HCT116 (cell line): ENCODE data around the gene GABPA. TPM values are rescaled to one million over a fixed set of nuclear protein-coding genes. Genes with fewer than 3 reads are reported as not detected.

Experiments used
- ATAC-seq: fragments of 200-7000 bp; cut with Tn5 transposase; 2 replicates; pipeline ENCODE4 v1.9.1; 2020; ENCODE audit warnings: mild to moderate bottlenecking, moderate library complexity
- BruUV-seq: library from RNA; stranded (reverse); fragments of 400-500 nt; replicated peaks from 2 replicates; lab custom pipeline; 2021; lab: Mats Ljungman, UMichigan
- CTCF ChIA-PET: fragments of 300-600 bp; sonication (Branson Sonifier 250); formaldehyde crosslinking; loops from one replicate; lab custom pipeline; 2021; ENCODE audit warnings: antibody characterized with exemption; lab: Charles Lee
- POLR2A ChIA-PET: fragments of 300-600, 350-600 bp; sonication (Branson Sonifier 250); formaldehyde crosslinking; loops from one replicate; lab custom pipeline; 2021; ENCODE audit warnings: antibody characterized with exemption; lab: Charles Lee
- RAD21 ChIA-PET, 2 experiments: fragments of 300-600 bp; sonication (Branson Sonifier 250); formaldehyde crosslinking; loops; one replicate each; lab custom pipeline; 2023; ENCODE audit warnings: low total read pairs in 2 of 2; ENCODE audit not compliant: uncharacterized antibody in 2 of 2, unreplicated experiment in 2 of 2, low non-redundant PET in 1 of 2; lab: Charles Lee
- DNase-seq: peaks from one replicate; pipeline ENCODE4 v3.0.0-alpha.2; 2010; ENCODE audit warnings: low read depth, low spot score
- H2AFZ ChIP-seq: fragments of 200-600 bp; shearing (Covaris generic), sonication (generic); 2 replicates; pipeline ENCODE4 v1.6.1; 2017; ENCODE audit warnings: low read depth, mixed run types, mixed read lengths, antibody characterized with exemption, low read length; ENCODE audit not compliant: poor library complexity, severe bottlenecking
- H3K27ac ChIP-seq: 2 replicates; pipeline ENCODE4 v1.5.1; 2012; ENCODE audit warnings: low read depth, low read length
- H3K27me3 ChIP-seq: fragments of 200-600 bp; sonication (generic); 2 replicates; pipeline ENCODE4 v1.6.1; 2016; ENCODE audit warnings: mixed run types, low read length, mixed read lengths; ENCODE audit not compliant: insufficient read depth
- H3K36me3 ChIP-seq, 2 experiments: fragments of 200-500 bp in 1 of 2; fragments of 200-600 bp in 1 of 2; sonication (Bioruptor generic) in 1 of 2; sonication (generic) in 1 of 2; 2 replicates each; pipeline versions ENCODE4 v1.5.1 to v1.6.1; 2014 to 2016; ENCODE audit warnings: low read length in 2 of 2, inconsistent platforms in 1 of 2, mixed read lengths in 1 of 2, mixed run types in 1 of 2; ENCODE audit not compliant: insufficient read depth in 2 of 2, control insufficient read depth in 1 of 2
- H3K4me1 ChIP-seq, 2 experiments: fragments of 200-600 bp in 1 of 2; sonication (generic) in 1 of 2; 2 replicates each; pipeline versions ENCODE4 v1.5.1 to v1.6.1; 2012 to 2017; ENCODE audit warnings: low read length in 2 of 2, inconsistent platforms in 1 of 2, mild to moderate bottlenecking in 1 of 2, mixed read lengths in 1 of 2, mixed run types in 1 of 2, moderate library complexity in 1 of 2; ENCODE audit not compliant: insufficient read depth in 2 of 2, control insufficient read depth in 1 of 2
- H3K4me2 ChIP-seq: fragments of 200-600 bp; sonication (generic); 2 replicates; pipeline ENCODE4 v1.6.1; 2017; ENCODE audit warnings: mixed run types, low read length, mixed read lengths
- H3K4me3 ChIP-seq, 2 experiments: fragments of 200-600 bp in 1 of 2; sonication (generic) in 1 of 2; replicated peaks in 1 of 2; 2 replicates each; pipeline ENCODE4 v1.5.1; 2011 to 2016; ENCODE audit warnings: low read length in 2 of 2, control low read depth in 1 of 2, low read depth in 1 of 2, mild to moderate bottlenecking in 1 of 2, mixed read lengths in 1 of 2, mixed run types in 1 of 2
- H3K79me2 ChIP-seq: fragments of 200-600 bp; sonication (generic); 2 replicates; pipeline ENCODE4 v1.6.1; 2017; ENCODE audit warnings: mild to moderate bottlenecking, mixed run types, low read length, moderate library complexity, mixed read lengths; ENCODE audit not compliant: insufficient read depth
- H3K9ac ChIP-seq: fragments of 200-600 bp; sonication (generic); 2 replicates; pipeline ENCODE4 v1.6.1; 2016; ENCODE audit warnings: low read length, mixed read lengths
- H3K9me2 ChIP-seq: fragments of 200-600 bp; sonication (generic), shearing (Covaris generic); 2 replicates; pipeline ENCODE4 v1.6.1; 2017; ENCODE audit warnings: mixed run types, mild to moderate bottlenecking, moderate library complexity; ENCODE audit not compliant: insufficient read depth
- H3K9me3 ChIP-seq, 2 experiments: fragments of 200-500 bp in 1 of 2; fragments of 200-600 bp in 1 of 2; sonication (Bioruptor generic) in 1 of 2; sonication (generic) in 1 of 2; 2 replicates each; pipeline ENCODE4 v1.6.1; 2014 to 2017; ENCODE audit warnings: low read length in 2 of 2, mixed read lengths in 2 of 2, inconsistent platforms in 1 of 2, low read depth in 1 of 2, mild to moderate bottlenecking in 1 of 2, mixed run types in 1 of 2, moderate library complexity in 1 of 2; ENCODE audit not compliant: control insufficient read depth in 1 of 2, insufficient read depth in 1 of 2
- H4K20me1 ChIP-seq: fragments of 200-600 bp; sonication (generic), shearing (Covaris generic); 2 replicates; pipeline ENCODE4 v1.6.1; 2017; ENCODE audit warnings: mixed run types, mild to moderate bottlenecking, moderate library complexity; ENCODE audit not compliant: insufficient read depth
- ATF3 ChIP-seq: IDR thresholded peaks from 2 replicates; pipeline ENCODE4 v1.6.1; 2012
- EZH2 ChIP-seq: fragments of 200-600 bp; sonication (generic); IDR thresholded peaks from 2 replicates; pipeline ENCODE4 v1.6.1; 2017; ENCODE audit warnings: antibody characterized with exemption, mixed run types
- FOSL1 ChIP-seq: IDR thresholded peaks from 2 replicates; pipeline ENCODE4 v1.6.1; 2012; ENCODE audit warnings: low read depth
- POLR2A ChIP-seq: IDR thresholded peaks from 2 replicates; pipeline ENCODE4 v1.7.0; 2011; ENCODE audit warnings: borderline replicate concordance; ENCODE audit not compliant: insufficient read depth, insufficient read length; ENCODE audit errors: extremely low read depth
- POLR2AphosphoS5 ChIP-seq: IDR thresholded peaks from 2 replicates; pipeline ENCODE4 v1.6.1; 2011; ENCODE audit warnings: mild to moderate bottlenecking, low read depth, low read length, moderate library complexity
- REST ChIP-seq: IDR thresholded peaks from 2 replicates; pipeline ENCODE4 v1.6.1; 2012; ENCODE audit warnings: low read depth
- YY1 ChIP-seq: IDR thresholded peaks from 2 replicates; pipeline ENCODE4 v1.6.1; 2011; ENCODE audit warnings: low read length, low read depth, moderate library complexity, mild to moderate bottlenecking; ENCODE audit not compliant: insufficient replicate concordance; ENCODE audit errors: extremely low read depth
- ZNF274 ChIP-seq: fragments of 200-500 bp; sonication (Bioruptor generic); IDR thresholded peaks from 2 replicates; pipeline ENCODE4 v1.6.1; 2014; ENCODE audit warnings: mild to moderate bottlenecking, low read depth, low read length, inconsistent platforms
- intact Hi-C: fragments of 100-400 bp; cut with micrococcal nuclease; formaldehyde crosslinking; loops from 2 replicates; pipeline ENCODE4 v1.10.0; 2022
- total RNA-seq: library from RNA; stranded (reverse); gene quantifications from one replicate; pipeline ENCODE4 v1.2.1, GENCODE V29; 2021; ENCODE audit not compliant: unreplicated experiment

The GABPA gene
- total RNA-seq, 1 experiment from 2014 or later, result 23.6 TPM

- TF ChIP-seq FOSL1 (no peak), YY1 (no peak), ATF3 (no peak)
- TF ChIP-seq, all 23 proteins: peak for 0
These were observed 72.4 kb downstream of the GABPA start (continued) for GRCh38 chr21:25807191-25807590.

GRCh38 chr21:25809013-25809412, 74.2 kb downstream of the GABPA start:
- ChIA-PET RAD21 (no interaction called here), POLR2A (no interaction called here)
- Histone ChIP-seq H4K20me1 (no peaks in the 10 kb centered on the region), H2AFZ (no peak overlapping the region), H3K9ac (no peak overlapping the region), H3K4me2 (no peak overlapping the region), H3K9me2 (0 out of 2 replicates have a peak, but pooled peaks cover 3% of the 10 kb centered on the region)
- ATAC-seq, result no peak
- intact Hi-C loops, result no loop called here
- no TSS peak for BruUV-seq
- TF ChIP-seq ZNF274, result no peak
- TF ChIP-seq, all 23 proteins: peak for 0
- H3K9me3 ChIP-seq, result no peaks in the 10 kb centered on the region
- H3K27me3 ChIP-seq, result no peaks in the 10 kb centered on the region
- CTCF ChIA-PET, result no interaction called here
- DNase-seq, result no peak
- H3K36me3 ChIP-seq, result no peaks in the 10 kb centered on the region
- no peaks in the 10 kb centered on the region for H3K4me1 ChIP-seq
- H3K4me3 ChIP-seq, result no peak overlapping the region
- no peaks in the 10 kb centered on the region for H3K79me2 ChIP-seq
- no peak overlapping the region for H3K27ac ChIP-seq

- no peaks in the 10 kb centered on the region for H3K36me3 ChIP-seq
- no peaks in the 10 kb centered on the region for H3K4me1 ChIP-seq
- H3K4me2 ChIP-seq, result no peak overlapping the region
- DNase-seq (no peak), ATAC-seq (no peak)
- no peaks in the 10 kb centered on the region for H3K79me2 ChIP-seq
- H3K9me2 ChIP-seq, result 0 out of 2 replicates have a peak, but pooled peaks cover 3% of the 10 kb centered on the region
- RAD21 ChIA-PET, result no interaction called here
- H3K9me3 ChIP-seq, result no peaks in the 10 kb centered on the region
- no peak overlapping the region for H2AFZ ChIP-seq
- no peak overlapping the region for H3K27ac ChIP-seq
- no peak overlapping the region for H3K4me3 ChIP-seq
- CTCF ChIA-PET, result interaction anchor here (2.0 kb wide), 1 partner anchor 10 kb away, joined by 5 read pairs; no protein-coding TSS in a partner anchor
- no peaks in the 10 kb centered on the region for H4K20me1 ChIP-seq
- intact Hi-C loops, result no loop called here
- TF ChIP-seq REST (no peak), YY1 (no peak), POLR2AphosphoS5 (no peak), ZNF274 (no peak), EZH2 (no peak), POLR2A (no peak)
- POLR2A ChIA-PET, result no interaction called here
- BruUV-seq, result no TSS peak
- H3K27me3 ChIP-seq, result no peaks in the 10 kb centered on the region
- no peak overlapping the region for H3K9ac ChIP-seq
These were observed 76.4 kb downstream of the GABPA start for GRCh38 chr21:25811186-25811585.
